ENCODE data around the gene GPRC5C.

The GPRC5C gene

DNA sequence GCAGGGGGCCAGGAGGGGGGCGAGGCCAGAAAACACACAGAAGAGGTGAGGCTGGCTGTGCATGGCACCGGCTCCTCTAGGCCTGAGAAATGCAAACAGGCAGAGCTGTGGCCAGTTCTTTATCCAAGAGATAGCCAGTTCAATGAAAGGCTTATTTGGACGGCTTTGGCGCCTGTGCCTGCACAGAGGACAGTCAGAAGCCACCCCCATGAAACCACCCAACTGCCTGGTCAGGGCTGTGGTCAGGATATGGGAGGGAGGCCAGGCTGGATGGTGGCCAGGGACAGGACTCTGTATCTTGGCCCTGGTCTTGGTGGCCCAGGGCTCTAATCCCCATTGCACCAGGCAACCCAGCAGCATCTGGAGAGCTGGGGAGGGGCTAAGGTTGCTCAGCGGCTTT lies 24.5 kb upstream of the GPRC5C start:
- no peak for DNase-seq

DNA sequence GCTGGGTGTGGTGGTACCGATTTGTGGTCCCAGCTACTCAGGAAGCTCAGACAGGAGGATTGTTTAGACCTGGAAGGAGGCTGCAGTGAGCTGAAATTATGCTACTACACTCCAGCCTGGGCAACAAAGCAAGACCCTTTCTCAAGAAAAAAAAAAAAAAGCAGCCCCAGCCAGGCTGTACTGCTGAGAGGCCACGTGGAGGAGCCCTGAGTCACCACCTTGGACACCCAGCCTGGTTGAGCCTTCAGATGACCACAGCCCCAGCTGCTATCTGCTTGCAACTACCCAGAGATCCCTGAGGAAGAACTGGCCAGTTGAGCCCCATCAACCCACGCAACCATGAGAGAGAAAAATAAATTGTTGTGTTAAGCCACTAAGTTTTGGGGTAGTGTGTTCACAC lies 23.6 kb upstream of the GPRC5C start:
- no peak for DNase-seq

DNA sequence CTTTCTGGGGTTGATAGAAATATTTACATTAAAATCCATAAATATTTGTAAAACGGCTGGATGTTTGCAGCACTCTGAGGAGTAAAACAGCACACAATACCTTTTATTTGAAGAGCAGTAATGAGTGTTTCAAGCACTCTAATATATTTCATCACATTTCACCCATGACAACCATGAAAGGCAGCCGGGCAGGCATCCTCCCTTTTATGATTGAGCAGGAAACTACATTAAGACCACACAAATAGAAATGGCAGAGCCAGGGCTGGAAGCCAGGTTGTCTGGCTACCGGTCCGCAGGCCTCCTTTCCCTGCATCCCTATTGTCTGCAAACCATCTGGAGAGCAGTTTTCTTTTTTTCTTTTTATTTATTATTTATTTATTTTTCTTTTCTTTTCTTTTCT lies 23.1 kb upstream of the GPRC5C start:
- DNase-seq, result peak in 1 of 2 experiments; percentile 79

DNA sequence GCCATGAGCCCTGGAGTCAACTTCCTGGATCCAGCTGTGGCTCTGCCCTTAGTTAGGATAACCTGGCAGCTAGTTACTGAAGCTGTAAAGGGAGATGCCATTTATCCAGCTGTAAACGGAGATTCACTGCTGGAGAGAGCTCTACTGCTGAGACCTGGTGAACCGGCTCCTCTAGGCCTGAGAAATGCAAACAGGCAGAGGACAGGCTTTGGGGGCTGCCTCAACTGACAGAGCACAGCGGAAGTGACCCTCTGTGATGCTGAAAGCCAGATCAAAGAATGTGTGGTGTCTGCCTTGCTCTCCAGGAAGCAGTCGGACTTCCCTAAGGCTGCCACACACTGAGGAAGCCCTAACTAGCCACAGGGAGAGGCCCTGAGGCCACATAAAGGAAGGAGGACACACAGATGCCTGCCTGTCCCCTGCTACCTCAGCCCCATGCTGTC lies 21.9 kb upstream of the GPRC5C start:
- DNase-seq, result no peak

DNA sequence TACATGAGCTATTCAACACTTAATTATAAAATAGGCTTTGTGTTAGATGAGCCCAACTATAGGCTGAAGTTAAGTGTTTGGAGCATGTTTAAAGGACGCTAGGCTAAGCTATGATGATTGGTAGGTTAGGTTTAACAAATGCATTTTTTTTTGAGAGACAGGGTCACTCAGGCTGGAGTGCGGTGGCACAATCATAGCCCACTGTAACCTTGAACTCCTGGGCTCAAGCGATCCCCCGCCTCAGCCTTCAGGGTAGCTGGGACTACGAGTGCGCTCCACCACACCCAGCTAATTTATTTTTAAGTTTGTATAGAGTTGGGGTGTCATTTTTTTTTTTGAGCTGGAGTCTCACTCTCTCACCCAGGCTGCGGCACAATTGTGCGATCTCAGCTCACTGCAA lies 19.3 kb upstream of the GPRC5C start:
- DNase-seq, result no peak

DNA sequence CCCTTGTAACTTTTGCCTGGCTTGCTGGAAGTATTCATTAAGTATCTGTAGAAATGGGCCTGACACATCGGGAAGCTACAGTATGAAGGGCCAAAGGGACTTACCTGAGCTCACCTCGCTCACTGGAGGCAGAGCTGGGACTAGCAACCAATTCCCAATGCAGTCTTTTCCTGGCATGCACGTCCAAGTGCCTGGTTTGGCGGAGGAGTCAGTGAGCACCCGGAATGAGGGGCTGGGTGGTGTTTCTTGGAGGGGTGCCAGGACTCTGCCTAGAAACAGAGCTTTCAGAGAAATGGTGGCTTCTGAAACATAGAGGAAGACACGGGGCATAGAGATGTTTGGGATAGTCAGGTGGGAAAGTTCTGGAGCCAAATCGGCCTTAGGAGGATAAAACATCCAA lies 18.4 kb upstream of the GPRC5C start:
- no peak for DNase-seq

DNA sequence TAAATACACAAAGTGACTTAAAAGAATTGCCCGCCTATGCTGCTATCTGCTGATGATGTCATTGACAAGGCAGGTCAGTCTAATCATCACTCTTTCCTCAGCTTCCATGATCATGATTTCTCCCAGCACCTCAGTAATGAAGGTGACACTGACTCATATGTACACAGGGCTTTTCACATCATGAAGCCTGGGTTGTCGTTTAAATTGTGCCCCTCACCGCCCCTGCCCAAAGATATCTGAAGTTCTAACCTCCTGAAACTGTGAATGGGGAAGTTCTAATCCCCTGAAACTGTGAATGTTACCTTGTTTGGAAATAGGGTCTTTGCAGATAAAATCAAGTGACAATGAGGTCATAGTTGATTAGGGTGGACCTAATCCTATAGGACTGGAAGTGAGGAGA lies 17.4 kb upstream of the GPRC5C start:
- no peak for DNase-seq

DNA sequence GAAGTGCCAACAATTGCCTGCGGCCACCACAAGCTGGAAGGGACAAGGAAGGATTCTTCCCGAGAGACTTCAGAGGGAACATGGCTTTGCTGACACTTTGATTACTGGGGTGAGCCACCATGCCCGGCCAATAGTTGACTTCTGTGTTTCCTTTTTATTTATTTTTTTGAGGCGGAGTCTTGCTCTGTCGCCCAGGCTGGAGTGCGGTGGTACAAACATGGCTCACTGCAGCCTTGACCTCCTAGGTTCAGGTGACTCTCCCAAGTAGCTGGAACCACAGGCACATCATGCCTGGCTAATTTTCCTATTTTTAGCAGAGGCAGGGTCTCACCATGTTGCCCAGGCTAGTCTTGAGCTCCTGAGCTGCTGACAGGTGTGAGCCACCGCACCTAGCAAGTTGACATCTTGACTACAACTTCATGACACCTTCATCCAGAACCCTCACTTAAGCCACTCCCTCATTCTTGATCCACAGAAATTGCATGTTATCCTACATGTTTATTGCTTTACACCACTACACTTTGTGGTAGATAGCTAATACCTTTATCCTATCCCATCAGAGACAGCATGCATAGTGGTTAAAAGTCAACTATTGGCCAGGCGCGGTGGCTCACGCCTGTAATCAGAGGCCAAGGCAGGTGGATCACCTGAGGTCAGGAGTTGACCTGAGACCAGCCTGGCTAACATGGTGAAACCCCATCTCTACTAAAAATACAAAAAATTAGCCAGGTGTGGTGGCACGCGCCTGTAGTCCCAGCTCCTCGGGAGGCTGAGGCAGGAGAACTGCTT lies 16.1 kb upstream of the GPRC5C start:
- no peak for DNase-seq

DNA sequence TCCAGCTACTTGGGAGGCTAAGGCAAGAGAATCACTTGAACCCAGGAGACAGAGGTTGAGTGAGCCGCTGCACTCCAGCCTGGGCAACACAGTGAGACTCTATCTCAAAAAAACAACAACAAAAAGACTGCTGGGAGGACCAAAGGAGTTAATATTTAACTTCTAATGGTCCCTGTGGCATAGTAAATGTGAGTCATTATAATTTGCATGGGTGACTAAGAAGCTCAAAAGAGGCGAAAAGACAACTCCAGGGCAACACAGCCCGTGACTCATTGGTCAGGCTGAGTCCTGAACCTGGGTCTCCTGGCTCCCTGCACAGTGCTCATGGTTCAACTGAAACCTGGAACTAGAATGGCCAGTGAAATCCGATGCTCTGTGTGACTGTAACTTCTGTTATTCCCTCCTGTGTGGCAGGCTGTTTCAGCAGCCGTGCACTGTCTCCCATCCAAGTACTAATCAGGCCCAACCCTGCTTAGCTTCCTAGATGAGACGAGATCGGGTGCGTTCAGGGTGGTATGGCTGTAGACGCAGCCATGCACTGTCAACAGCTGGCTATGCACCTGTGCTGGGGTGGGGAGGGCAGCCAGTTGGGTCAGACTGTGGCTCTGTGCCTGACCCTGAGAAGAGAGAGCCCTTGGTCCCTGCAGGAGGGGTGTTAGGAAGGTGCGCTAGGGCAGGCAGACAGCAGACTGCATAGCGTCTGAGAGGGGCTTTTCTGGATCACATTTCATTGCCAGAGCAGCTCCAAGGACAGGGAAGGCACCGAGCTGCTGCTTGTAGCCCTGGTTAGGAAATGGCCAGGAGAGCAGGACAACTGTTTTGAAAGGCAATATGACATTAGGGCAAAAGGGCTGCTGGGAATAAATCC lies 14.5 kb upstream of the GPRC5C start:
- no peak for DNase-seq

DNA sequence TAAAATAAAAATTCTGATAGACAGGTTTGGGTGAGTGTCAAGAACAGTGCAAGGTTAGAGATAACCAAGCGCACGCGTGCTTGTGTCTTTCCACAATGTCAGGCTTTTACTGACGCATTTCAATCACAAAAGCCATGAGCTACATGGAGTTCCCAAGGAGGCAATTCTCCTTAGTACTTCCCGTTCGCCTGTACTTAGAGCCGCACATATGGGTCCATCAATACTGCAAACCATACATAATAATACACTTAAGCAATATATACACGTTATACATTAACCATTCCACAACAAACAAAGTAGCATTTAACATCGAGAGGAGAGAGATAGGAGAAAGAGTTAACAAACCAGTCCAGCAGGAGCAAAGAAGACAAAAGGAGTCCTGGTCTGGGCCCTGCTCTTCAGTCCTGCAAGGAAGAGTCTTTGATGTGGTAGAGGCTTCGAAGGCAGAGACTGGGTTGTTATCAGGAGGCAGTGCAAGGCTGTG lies 11.9 kb upstream of the GPRC5C start:
- DNase-seq, result no peak

DNA sequence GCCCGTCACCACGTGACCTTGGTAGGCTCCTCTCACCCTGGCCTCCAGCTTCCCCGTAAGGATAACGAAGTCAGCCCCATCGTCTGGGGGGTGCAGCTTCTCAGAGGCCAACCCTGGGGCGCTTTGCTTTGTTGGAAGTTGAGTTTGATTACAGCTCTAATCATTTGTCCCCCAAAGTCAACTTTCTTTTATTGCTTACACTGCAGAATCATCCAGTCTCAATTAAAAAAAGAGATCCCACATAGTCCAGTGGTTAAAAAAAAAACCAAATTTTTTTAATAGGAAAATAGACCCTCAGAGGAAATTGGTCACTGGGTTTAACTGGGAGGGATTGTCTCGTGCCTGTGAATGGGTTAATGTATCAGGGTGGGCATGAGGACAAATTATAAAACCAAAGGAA lies 7.8 kb upstream of the GPRC5C start:
- no peak for DNase-seq

DNA sequence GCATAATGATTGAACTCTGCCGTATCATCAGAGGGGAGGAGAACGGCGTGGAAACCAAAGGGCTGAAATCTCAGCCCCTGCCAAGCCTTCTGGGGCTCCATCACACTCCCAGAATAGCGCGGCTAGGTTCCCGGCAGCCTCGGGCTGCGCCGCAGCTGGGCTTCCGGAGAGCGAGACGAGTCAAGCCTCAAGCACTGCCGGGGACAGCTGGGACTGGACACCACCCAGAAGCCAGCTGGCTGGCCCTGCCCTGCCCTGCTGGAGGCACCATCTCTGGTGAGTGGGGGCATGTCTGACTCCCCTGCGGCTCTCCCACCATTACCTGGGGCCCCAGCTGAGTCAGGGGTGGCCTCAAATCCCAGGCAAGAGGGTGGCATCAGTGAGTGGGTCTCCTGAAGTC lies 7.2 kb upstream of the GPRC5C start:
- DNase-seq, result no peak

DNA sequence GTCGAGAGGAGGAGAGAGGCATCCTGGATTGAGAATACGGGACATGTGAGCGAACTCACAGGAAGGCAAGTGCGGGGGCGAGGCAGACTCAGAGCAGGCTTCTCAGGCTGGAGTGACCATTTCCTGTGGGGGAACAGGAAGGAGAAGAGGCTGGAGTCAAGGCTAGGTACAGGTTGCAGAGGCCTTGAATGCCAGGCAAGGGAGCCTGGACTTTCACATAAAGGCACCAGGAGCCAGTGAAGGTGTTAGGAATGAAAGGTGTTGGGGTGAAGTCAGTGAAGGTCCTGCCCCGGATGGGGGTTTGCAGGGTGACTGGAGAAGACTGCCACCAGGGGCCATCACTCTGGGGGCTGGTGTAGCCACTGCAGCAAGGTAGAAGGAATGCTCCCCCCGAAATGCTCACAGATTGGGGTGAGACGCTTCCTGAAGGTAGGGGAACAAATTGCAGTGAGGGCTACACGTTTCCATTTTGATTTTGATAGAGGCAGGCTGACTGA lies 5.3 kb upstream of the GPRC5C start:
- no peak for DNase-seq

DNA sequence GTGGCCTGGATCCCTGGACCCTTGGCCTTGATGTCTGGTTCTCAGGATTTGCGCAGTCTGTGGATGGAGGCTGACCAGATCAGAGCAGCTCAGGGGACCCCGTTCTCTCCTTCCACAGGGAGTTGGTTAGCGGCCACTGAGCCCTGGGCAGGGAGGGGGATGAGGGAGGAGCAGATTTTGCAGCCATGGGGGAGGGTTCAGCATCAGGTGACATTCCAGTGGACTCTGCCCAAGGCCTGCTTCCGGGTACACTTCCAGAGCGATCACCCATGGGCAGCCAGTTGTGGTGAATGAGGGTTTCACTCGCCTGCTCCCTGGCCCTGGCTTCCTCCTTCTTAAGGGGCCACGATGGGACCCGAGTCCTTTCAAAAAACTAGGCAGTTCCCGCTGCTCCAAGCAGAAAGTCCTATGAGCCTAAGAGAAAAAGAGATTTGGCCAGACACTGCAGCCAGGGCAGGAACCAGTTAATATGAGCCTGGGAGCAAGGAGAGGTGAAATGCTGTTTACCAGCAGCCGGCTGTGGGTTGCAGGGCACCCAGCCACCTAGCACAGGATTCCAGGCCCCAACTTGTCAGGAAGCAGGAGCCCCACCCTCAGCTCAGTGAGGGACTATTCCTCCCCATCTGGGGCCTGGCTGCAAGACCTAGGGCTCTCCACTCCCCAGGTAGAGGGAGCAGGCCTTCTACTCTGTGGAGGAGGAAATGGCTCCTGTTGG lies 4.7 kb upstream of the GPRC5C start:
- DNase-seq, result no peak

DNA sequence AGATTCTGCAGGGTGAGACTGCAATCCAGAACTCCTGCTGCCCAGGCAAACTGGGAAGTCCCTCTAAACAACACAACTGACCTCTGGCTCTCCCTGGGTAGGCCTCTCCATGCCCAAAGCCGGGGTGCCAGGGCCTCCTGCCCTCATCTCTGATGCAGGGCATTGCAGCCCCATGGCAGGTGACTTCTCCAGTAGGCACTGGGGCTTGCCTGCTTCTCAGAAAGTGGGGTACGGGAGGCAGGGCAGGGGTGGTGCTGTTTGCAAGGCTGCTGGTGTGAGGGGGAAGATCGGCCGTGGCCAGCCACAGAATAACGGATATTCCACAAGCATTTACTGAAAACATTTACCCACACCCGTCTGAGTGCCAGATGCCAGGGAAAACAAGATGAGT lies 4.1 kb upstream of the GPRC5C start:
- DNase-seq, result no peak

DNA sequence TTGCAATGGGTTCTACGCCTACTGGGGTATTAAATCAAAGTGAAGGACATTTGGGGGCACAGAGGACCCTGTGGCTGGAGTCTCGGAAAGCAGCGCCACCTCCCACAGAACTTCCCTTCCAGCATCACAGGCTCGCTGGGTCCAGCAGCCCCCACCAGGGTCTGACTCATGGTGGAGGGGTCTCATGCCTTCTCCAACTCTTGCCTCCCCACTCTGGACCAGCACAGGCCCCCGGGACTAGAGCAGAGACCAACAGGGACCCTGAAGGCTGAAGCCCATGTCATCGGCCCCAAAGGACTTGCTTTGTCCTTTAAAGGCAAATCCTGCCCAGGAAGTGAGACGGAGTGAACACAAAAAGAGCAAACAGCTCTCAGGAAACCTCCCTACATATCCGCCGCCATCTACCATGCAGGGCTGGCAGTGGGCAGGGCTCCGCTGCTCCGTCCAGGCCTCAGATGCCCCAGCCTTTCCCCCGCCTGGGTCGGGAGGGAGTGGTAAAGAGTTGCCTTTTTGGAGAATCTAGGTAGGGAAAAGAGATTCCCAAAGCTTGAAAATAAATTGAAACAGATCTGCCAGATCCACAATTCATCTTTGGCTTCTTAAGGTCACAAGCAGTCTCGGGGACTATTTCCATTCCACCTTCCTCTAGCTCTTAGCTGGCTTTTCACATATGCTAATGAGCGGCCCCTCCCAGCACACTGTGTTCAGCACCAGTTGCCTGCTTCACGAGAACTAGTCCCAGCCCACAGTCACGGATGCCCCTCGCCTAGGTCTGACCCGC lies 2.1 kb upstream of the GPRC5C start:
- DNase-seq, result no peak

DNA sequence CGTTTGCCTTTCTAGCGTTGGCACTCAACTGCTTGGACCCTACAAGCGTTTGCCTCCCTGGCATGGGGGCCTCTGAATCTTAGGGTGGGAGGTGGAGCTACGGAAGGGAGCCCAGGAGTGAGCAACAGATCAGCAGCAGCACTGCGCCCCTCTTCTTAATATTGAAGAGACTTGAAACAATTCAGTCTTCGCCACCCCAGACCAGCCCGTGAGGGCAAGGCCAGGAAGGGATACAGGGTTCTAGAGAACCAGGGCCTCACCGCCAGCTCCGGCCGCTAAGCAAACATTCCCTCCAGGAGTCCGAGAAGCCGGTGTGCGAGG lies 1.5 kb upstream of the GPRC5C start:
- DNase-seq, result no peak

DNA sequence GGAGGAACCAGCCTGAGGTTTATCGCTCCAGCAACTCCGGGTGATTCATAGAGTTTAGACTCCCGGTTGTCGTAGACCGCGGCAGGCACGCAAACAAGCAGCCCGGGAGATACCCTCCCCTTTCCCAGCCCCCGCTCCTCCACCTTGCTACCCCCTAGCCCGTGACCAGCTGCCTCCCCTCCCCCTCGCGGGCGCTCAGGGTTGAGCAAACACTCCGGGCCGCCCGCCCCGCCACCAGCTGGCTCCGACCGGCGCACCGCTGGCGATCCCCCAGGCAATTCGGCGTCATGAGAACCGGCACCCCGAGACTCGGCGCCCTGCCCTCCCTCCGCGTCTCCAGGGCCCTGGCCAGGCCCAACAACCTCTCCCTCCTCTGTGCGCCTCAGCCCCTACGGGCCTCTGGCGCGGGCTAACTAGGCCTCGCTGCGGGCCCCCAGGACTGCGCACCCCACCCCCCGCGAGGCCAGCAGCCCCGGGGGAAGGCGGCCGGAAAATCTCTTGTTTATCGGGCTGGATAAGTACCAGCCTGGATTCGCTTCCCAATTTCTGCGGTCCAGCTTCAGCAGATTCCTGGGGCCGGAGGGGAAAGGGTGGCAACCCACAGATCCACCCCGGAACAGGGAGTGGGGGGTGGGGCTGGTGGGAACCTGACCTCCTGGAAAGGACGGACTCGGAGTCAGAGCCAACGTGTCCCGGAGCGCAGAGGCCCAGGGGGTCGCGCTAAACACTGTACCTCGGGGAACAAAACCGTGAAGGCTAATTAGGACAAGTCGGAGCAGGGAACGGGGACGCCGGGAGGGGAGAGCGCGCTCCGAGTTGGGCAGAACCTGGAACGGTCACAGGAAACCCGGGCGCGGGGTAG lies 951 bp upstream of the GPRC5C start:
- DNase-seq, result no peak

DNA sequence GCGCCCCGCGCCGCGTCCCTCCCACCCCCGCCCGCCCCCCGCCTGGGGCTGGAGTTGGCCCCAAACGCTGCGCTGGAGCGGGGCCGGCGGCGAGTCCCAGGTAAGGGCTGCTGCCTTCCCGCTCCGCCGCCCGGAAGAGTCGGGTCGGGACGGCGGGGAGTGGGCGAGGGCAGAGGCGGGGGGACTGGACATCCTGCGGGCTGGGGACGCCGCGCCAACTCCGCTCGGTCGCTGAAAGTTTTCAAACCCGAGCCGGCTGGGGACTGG lies 469 bp downstream of the GPRC5C start:
- DNase-seq, result no peak

DNA sequence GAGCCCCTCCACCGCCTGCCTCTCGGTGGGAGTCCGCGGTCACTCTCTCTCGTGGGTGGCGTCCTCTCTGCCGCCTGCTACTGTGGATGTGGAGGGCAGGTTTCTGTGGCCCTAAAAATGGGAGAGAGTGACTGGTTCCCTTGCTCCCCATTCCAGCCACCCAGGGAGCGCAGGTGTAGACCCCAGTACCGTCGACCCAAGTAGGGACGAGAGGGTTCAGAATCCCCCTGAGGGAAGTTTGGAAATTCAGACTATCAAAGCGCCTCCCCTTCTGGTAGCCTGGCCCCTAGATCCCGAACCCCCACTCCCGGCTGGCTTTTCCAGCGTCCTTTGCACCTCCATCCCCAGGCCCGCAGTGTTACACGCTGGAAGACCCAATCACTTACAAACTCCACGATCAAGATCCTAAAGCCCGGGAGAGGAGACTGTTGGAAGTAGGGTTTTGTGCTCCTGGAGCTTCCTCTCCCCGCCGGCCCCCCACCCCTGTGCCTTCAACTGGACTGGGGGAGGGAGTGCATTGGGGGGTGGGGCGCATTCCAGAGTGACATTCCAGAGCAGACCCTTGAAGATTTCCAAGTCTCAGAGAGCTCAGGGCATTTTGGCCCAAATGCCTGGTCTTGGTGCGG lies 991 bp downstream of the GPRC5C start:
- no peak for DNase-seq

DNA sequence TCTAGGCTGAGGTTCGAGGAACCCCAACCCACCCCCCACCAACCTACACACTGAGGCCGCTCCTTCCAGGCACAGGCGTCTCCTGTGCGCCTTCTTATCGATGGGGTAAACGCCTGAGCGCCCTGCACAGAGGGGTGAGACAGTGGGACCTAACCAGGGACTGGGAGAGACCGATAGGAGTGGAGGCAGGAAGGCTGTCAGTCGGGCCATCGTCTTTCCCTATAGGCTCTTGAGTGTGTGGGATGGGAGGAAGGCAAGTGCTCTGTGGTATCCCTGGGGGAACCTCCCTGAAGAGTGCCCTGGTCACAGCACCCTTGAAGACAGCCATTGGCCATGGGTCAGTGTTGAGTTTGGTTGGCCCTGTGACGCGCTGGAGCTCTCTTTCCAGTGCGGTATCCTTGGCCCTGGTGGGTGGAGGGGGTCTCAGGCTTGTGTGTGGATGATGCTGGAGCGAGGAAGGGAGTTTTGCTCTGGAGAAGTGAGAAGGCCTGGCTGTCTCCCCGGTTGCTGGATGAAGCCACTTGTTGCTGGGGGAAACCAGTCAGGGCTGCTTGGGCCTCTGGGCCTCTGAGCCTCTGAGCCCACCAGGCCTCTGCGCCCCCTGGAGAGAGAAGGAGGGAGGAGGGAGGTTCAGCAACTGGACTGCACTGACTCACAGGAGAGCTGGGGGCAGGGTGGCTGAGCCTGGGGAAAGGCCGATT lies 1.7 kb downstream of the GPRC5C start:
- no peak for DNase-seq

Measured in NCI-H1930 (cell line).